ENCODE measurements around the gene SNU13.

The SNU13 gene

GRCh38 chr22:41674846-41675340 lies 13.8 kb downstream of the SNU13 start:
- Histone ChIP-seq H3K9me3 (ENCODE audit: control insufficient read depth, insufficient read depth, low read depth, low read length) (no peaks in the 10 kb centered on the region), H3K4me3 (ENCODE audit: low read depth, low read length) (no peak overlapping the region), H3K27ac (ENCODE audit: extremely low read depth, low read depth, low read length) (no peak overlapping the region), H3K4me1 (ENCODE audit: control insufficient read depth, insufficient read depth, low read length) (0 out of 2 replicates have a peak, but pooled peaks cover 2% of the 10 kb centered on the region), H3K36me3 (ENCODE audit: control insufficient read depth in 2 of 2, insufficient read depth in 1 of 2, low read length in 2 of 2) (peaks cover 54% of the 10 kb centered on the region in 2 experiments)
- POLR2A ChIA-PET, result no interaction called here
- CTCF ChIA-PET, result interaction anchor here (1.5 to 2.7 kb wide), 3 partner anchors 8 to 23 kb away, joined by 3 to 10 read pairs (median 9); partner anchors contain the start of gene SNU13
- TF ChIP-seq ZNF366 (tag by site-specific recombination; conservative IDR thresholded peaks at IDR 0.05), result 0 out of 2 replicates have a peak, but pooled peaks have one; percentile 2
- TF ChIP-seq ZNF654 (tag by site-specific recombination; IDR thresholded peaks at IDR 0.05; ENCODE audit: low read depth), result no peak
- TF ChIP-seq TSHZ1 (tag by site-specific recombination; IDR thresholded peaks at IDR 0.05; ENCODE audit: borderline replicate concordance), result no peak
- no peak for TF ChIP-seq ZNF837 (tag by site-specific recombination; IDR thresholded peaks at IDR 0.05)

DNA sequence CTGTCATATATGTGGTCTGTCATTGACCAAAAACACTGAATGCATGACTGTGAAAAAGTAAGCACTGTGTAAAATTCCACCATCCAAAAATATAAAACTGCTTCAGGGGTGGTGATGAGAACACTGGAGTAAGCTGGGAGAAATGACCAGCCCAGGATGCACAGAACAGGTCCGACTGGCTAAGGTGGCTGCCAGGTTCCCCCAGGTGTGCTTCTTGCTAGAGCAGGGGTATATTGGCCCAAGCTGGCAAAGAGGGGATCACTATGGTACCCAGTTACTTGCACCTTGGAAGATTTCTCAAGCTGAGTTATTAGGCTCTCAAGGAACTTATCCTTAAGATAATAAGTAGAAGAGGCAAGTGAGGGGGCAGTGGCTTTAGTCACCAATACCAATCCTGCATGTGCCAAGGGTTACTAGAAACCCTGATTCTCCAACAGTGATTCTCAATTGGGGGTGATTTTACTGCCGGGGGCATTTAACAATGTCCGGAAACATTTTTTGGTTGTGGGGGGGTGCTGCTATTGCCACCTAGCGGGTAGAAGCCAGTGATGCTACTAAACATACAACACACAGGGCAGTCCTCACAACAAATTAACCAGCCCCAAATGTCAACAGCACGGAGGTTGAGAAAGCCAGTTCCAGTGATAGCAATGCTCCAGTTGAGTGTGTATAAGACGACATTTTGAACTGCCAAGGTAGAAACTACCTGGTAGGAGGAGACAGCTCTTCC lies 15.7 kb downstream of the SNU13 start:
- CTCF ChIA-PET, result interaction anchor here (0.6 to 2.7 kb wide), 3 partner anchors 16 to 92 kb away, joined by 3 to 9 read pairs (median 3); partner anchors contain the start of gene SNU13

More for the DNA sequence above, 15.7 kb downstream of the SNU13 start:
- POLR2A ChIA-PET, result interaction anchor here (1.5 to 3.1 kb wide), 3 partner anchors 13 to 270 kb away, joined by 3 to 13 read pairs (median 4); partner anchors contain the start of gene SNU13
- 0 out of 2 replicates have a peak, but pooled peaks have one; percentile 20 for TF ChIP-seq PATZ1 (tag by site-specific recombination; IDR thresholded peaks at IDR 0.05)
- no peak for TF ChIP-seq PRDM10 (tag by site-specific recombination; IDR thresholded peaks at IDR 0.05)
- peak; percentile 97 for TF ChIP-seq PRDM4 (tag by site-specific recombination; IDR thresholded peaks at IDR 0.05)
- peak; percentile 20; the same call in 1 of the 2 replicates for TF ChIP-seq ZNF654 (tag by site-specific recombination; IDR thresholded peaks at IDR 0.05; ENCODE audit: low read depth)
- TF ChIP-seq CTCF (tag by site-specific recombination; IDR thresholded peaks at IDR 0.05), result peak; percentile 61; the same call in 1 of the 2 replicates
- Histone ChIP-seq H3K4me1 (ENCODE audit: control insufficient read depth, insufficient read depth, low read length) (0 out of 2 replicates have a peak, but pooled peaks cover 2% of the 10 kb centered on the region), H3K27ac (ENCODE audit: extremely low read depth, low read depth, low read length) (peak overlapping the region; percentile 31; the same call in 1 of the 2 replicates), H3K4me3 (ENCODE audit: low read depth, low read length) (no peak overlapping the region), H3K36me3 (ENCODE audit: control insufficient read depth in 2 of 2, insufficient read depth in 1 of 2, low read length in 2 of 2) (peaks cover 36 to 38% of the 10 kb centered on the region in 2 experiments), H3K9me3 (ENCODE audit: control insufficient read depth, insufficient read depth, low read depth, low read length) (no peaks in the 10 kb centered on the region)
